Measurements from ENCODE around the gene SLC43A3.
"Not testable (repeated sequence)": the region's sequence is repeated elsewhere in the genome, so short reads cannot be mapped to it uniquely, and the experiment has no call there.

The SLC43A3 gene

GRCh38 chr11:57361926-57362325 lies 65.0 kb downstream of the SLC43A3 start:
- FAIRE-seq, result no peak
- DNase-seq (ENCODE audit: extremely low spot score, insufficient read length, low read depth), result no peak

- not testable (repeated sequence) for DNase-seq (ENCODE audit: extremely low spot score, insufficient read length, low read depth); FAIRE-seq
Observed at GRCh38 chr11:57361420-57361819, 65.5 kb downstream of the SLC43A3 start.

- FAIRE-seq (no peak), DNase-seq (ENCODE audit: extremely low spot score, insufficient read length, low read depth) (no peak)
Observed at GRCh38 chr11:57360991-57361390, 65.9 kb downstream of the SLC43A3 start.

DNA sequence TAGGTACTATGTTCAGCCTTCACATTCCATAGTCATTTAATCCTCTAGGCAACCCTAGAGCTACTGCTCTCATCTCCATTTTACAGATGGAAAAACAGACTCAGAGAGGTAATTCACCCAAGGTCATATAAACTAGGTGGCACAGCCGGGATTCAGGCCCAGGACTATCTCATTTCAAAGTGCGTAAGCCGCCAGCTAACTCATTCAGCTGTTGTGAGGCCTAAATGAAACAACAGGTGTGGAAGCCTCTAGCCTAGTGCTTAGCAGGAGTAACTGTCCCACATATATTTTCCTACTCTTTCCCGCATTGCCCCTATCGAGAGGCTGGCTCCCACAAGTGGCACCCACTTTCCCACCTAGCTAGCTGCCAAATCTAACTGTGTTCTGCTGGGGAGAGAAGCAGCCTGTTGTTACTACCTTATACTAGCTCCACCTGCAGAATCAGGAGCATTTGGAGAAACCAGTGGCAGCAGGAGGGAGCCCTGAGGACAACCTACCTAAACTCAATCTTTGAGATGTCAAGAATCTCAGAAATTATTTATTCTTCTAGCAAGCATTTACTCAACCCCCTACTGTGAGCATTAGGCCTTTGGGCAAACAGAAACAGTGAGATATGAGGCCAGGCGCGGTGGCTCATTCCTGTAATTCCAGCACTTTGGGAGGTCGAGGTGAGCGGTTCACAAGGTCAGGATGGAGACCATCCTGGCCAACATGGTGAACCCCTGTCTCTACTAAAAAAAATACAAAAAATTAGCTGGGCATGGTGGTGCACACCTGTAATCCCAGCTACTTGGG lies 66.8 kb downstream of the SLC43A3 start:
- DNase-seq (ENCODE audit: extremely low spot score, insufficient read length, low read depth), result no peak
- no peak for FAIRE-seq

DNA sequence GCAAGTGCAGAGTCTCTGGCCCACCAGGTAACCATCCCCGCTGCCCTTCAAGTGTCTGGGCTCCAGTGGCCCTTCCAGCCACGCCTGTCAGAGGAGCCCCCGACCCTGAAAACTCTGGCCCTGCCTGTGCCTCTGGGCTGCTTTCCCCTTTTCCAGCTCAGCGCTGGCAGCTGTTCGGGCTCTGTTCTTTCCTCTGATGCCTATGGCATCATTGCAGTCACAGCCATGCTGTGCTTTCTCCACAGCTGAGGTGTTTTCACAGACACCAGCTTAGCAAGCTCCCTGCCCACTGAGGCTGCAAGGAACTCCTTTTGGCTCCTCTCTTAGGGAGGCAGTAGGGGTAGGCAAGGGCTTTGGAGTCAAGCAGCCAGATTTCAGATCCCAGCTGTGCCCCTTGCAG lies 67.5 kb downstream of the SLC43A3 start:
- DNase-seq (ENCODE audit: extremely low spot score, insufficient read length, low read depth) (no peak), FAIRE-seq (no peak)

DNA sequence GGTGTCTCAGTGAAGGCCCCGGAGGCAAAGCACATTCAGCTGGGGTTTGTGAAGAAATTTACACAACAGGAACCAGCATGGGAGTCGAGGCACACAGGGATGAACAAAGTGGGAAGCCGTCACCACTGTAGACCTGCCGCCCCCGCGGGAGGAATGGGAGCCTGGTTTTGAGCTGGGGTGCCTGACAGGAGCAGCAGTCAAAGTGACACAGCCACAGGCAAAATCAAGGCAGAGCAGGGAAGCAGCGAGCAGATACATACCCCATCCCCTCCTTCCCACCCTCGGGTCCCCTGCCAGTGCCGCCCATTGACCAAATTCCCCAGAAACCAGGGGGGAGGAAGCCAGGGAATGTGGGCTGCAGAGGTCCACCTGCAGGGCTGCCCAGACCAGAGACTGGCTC lies 67.9 kb downstream of the SLC43A3 start:
- FAIRE-seq (no peak), DNase-seq (ENCODE audit: extremely low spot score, insufficient read length, low read depth) (no peak)

GRCh38 chr11:57358543-57358961 lies 68.4 kb downstream of the SLC43A3 start:
- DNase-seq (ENCODE audit: extremely low spot score, insufficient read length, low read depth) (no peak), FAIRE-seq (no peak)

GRCh38 chr11:57357856-57358255 lies 69.1 kb downstream of the SLC43A3 start:
- FAIRE-seq, result no peak
- DNase-seq (ENCODE audit: extremely low spot score, insufficient read length, low read depth), result no peak

GRCh38 chr11:57357310-57357709 lies 69.6 kb downstream of the SLC43A3 start:
- DNase-seq (ENCODE audit: extremely low spot score, insufficient read length, low read depth) (no peak), FAIRE-seq (no peak)

Measured in GM18507 (cell line).